Naive thymus-derived CD8-positive, alpha-beta T cell (primary cell): ENCODE data around the gene MXRA8. TPM values are rescaled to one million over a fixed set of nuclear protein-coding genes. Genes with fewer than 3 reads are reported as not detected.

Source experiments
- ATAC-seq, 2 donors: fragments of 150-1000 bp; cut with Tn5 transposase in 1 of 2; sonication (Bioruptor Pico), chemical (Tn5 transposase) in 1 of 2; 1 replicate in 1 of 2; 2 replicates in 1 of 2; pipeline ENCODE4 v1.10.0; 2021; ENCODE audit warnings: mild to moderate bottlenecking in 2 of 2, moderate library complexity in 2 of 2
- POLR2A ChIA-PET: fragments of 350-600 bp; sonication (Branson Sonifier 250); formaldehyde crosslinking; loops from one replicate; lab custom pipeline; 2021; ENCODE audit warnings: antibody characterized with exemption; lab: Charles Lee
- DNase-seq, 10 donors: peaks; one replicate each; pipeline versions ENCODE4 v3.0.0 to v3.0.0-alpha.2; 2020 to 2022
- H3K27ac Mint-ChIP-seq, 10 donors: one replicate each; pipeline ENCODE4 v1.8.0; 2020 to 2022; ENCODE audit warnings: mild to moderate bottlenecking in 10 of 10, mixed read lengths in 10 of 10, moderate library complexity in 4 of 10, inconsistent platforms in 1 of 10
- H3K27me3 Mint-ChIP-seq, 5 donors: one replicate each; pipeline ENCODE4 v1.8.0; 2021 to 2022; ENCODE audit warnings: mixed read lengths in 5 of 5
- H3K36me3 Mint-ChIP-seq, 3 donors: one replicate each; pipeline ENCODE4 v1.8.0; 2020 to 2022; ENCODE audit warnings: mixed read lengths in 3 of 3, mild to moderate bottlenecking in 2 of 3, inconsistent platforms in 1 of 3
- H3K4me1 Mint-ChIP-seq, 4 donors: one replicate each; pipeline ENCODE4 v1.8.0; 2021 to 2022; ENCODE audit warnings: mixed read lengths in 4 of 4
- H3K4me3 Mint-ChIP-seq, 10 donors: one replicate each; pipeline ENCODE4 v1.8.0; 2020 to 2022; ENCODE audit warnings: mild to moderate bottlenecking in 10 of 10, mixed read lengths in 10 of 10, moderate library complexity in 6 of 10, inconsistent platforms in 1 of 10
- H3K9me3 Mint-ChIP-seq, 9 donors: one replicate each; pipeline ENCODE4 v1.8.0; 2020 to 2022; ENCODE audit warnings: mixed read lengths in 9 of 9, mild to moderate bottlenecking in 3 of 9, inconsistent platforms in 1 of 9, moderate library complexity in 1 of 9
- polyA plus RNA-seq, 3 donors: library from polyadenylated mRNA; unstranded; fragments of 300-500 nt; fragmentation: Illumina TruSeq; gene quantifications; one replicate each; pipeline ENCODE4 v1.2.3, GENCODE V29; 2021
- total RNA-seq, 8 experiments: library from RNA in 2 of 8; stranded (reverse) in 2 of 8; gene quantifications; one replicate each; pipeline ENCODE4 v1.2.3 and lab custom pipeline; 2021 to 2026

The MXRA8 gene
- total and polyA plus RNA-seq, 5 experiments from 2014 or later, result 7.4 to 22.0 (median 7.7) TPM

- Mint-ChIP-seq H3K9me3 (no peaks in the 10 kb centered on the region), H3K4me1 (peaks cover 0 to 1% (median 0%) of the 10 kb centered on the region in 4 donors), H3K27me3 (no peaks in the 10 kb centered on the region), H3K36me3 (no peaks in the 10 kb centered on the region), H3K27ac (no peak overlapping the region), H3K4me3 (no peak overlapping the region)
- ATAC-seq (no peak), DNase-seq (no peak)
- POLR2A ChIA-PET, result interaction anchor here (2.8 kb wide), 1 partner anchor 12 kb away, joined by 8 read pairs; the partner anchor contains the start of gene DVL1
Observed at GRCh38 chr1:1336446-1336845, 21.9 kb downstream of the MXRA8 start.

GRCh38 chr1:1335792-1336248, 22.5 kb downstream of the MXRA8 start:
- POLR2A ChIA-PET, result interaction anchor here (2.8 kb wide), 1 partner anchor 12 kb away, joined by 8 read pairs; the partner anchor contains the start of gene DVL1
- Mint-ChIP-seq H3K9me3 (no peaks in the 10 kb centered on the region), H3K27ac (no peak overlapping the region), H3K4me3 (no peak overlapping the region), H3K4me1 (peaks cover 0 to 1% (median 0%) of the 10 kb centered on the region in 4 donors), H3K36me3 (no peaks in the 10 kb centered on the region), H3K27me3 (no peaks in the 10 kb centered on the region)
- DNase-seq (no peak), ATAC-seq (no peak)

DNA sequence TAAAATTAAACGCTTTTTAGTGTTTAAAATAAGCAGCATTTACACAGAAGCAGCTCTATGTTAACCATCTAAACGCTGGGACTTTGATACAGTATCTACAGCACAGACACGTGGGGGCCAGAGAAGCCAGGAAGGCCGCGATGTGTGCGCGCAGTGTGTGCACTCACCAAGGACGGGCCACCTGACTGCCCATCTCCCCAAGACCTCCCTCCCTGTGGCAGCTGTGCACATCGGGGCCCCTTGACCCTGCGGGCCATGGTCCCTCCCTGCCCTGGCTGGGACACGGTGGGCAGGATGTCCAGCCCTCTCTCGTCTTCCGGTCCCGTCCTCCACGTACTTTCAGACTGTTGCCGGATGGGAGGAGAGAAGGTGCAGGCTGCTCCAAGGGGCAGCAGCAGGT, 23.1 kb downstream of the MXRA8 start:
- no peaks in the 10 kb centered on the region for H3K27me3 Mint-ChIP-seq
- H3K4me1 Mint-ChIP-seq, result peaks cover 0 to 1% (median 0%) of the 10 kb centered on the region in 4 donors
- POLR2A ChIA-PET, result interaction anchor here (2.8 kb wide), 1 partner anchor 13 kb away, joined by 8 read pairs; the partner anchor contains the start of gene DVL1
- ATAC-seq (no peak), DNase-seq (no peak)
- H3K4me3 Mint-ChIP-seq, result no peak overlapping the region
- H3K36me3 Mint-ChIP-seq, result no peaks in the 10 kb centered on the region
- H3K9me3 Mint-ChIP-seq, result no peaks in the 10 kb centered on the region
- peak overlapping the region in 1 of 10 donors; percentile 21 for H3K27ac Mint-ChIP-seq

GRCh38 chr1:1334835-1335234, 23.5 kb downstream of the MXRA8 start:
- Mint-ChIP-seq H3K4me1 (peaks cover 0 to 2% (median under 1%) of the 10 kb centered on the region in 4 donors), H3K27me3 (no peaks in the 10 kb centered on the region), H3K27ac (peak overlapping the region in 1 of 10 donors; percentile 21), H3K4me3 (no peak overlapping the region), H3K36me3 (no peaks in the 10 kb centered on the region), H3K9me3 (no peaks in the 10 kb centered on the region)
- no peak for DNase-seq
- POLR2A ChIA-PET, result interaction anchor here (2.8 kb wide), 1 partner anchor 13 kb away, joined by 8 read pairs; the partner anchor contains the start of gene DVL1
- ATAC-seq, result no peak

DNA sequence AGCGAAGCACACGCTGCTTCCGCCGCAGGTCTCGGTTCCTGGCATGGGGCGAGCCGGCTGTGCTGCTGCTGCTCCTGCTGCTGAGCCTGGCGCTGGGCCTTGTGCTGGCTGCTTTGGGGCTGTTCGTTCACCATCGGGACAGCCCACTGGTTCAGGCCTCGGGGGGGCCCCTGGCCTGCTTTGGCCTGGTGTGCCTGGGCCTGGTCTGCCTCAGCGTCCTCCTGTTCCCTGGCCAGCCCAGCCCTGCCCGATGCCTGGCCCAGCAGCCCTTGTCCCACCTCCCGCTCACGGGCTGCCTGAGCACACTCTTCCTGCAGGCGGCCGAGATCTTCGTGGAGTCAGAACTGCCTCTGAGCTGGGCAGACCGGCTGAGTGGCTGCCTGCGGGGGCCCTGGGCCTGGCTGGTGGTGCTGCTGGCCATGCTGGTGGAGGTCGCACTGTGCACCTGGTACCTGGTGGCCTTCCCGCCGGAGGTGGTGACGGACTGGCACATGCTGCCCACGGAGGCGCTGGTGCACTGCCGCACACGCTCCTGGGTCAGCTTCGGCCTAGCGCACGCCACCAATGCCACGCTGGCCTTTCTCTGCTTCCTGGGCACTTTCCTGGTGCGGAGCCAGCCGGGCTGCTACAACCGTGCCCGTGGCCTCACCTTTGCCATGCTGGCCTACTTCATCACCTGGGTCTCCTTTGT, 24.7 kb downstream of the MXRA8 start:
- no peaks in the 10 kb centered on the region for H3K27me3 Mint-ChIP-seq
- ATAC-seq, result no peak
- H3K4me3 Mint-ChIP-seq, result no peak overlapping the region
- POLR2A ChIA-PET, result interaction anchor here (1.2 kb wide), 1 partner anchor 15 kb away, joined by 3 read pairs; no protein-coding TSS in a partner anchor
- no peaks in the 10 kb centered on the region for H3K9me3 Mint-ChIP-seq
- DNase-seq, result no peak
- peaks cover 0 to 9% (median 2%) of the 10 kb centered on the region in 4 donors for H3K4me1 Mint-ChIP-seq
- H3K27ac Mint-ChIP-seq, result no peak overlapping the region
- H3K36me3 Mint-ChIP-seq, result no peaks in the 10 kb centered on the region

- no peak for ATAC-seq
- no peak overlapping the region for H3K27ac Mint-ChIP-seq
- H3K4me1 Mint-ChIP-seq, result peaks cover 0 to 9% (median 2%) of the 10 kb centered on the region in 4 donors
Observed at GRCh38 chr1:1332774-1333480, 25.4 kb downstream of the MXRA8 start.

DNA sequence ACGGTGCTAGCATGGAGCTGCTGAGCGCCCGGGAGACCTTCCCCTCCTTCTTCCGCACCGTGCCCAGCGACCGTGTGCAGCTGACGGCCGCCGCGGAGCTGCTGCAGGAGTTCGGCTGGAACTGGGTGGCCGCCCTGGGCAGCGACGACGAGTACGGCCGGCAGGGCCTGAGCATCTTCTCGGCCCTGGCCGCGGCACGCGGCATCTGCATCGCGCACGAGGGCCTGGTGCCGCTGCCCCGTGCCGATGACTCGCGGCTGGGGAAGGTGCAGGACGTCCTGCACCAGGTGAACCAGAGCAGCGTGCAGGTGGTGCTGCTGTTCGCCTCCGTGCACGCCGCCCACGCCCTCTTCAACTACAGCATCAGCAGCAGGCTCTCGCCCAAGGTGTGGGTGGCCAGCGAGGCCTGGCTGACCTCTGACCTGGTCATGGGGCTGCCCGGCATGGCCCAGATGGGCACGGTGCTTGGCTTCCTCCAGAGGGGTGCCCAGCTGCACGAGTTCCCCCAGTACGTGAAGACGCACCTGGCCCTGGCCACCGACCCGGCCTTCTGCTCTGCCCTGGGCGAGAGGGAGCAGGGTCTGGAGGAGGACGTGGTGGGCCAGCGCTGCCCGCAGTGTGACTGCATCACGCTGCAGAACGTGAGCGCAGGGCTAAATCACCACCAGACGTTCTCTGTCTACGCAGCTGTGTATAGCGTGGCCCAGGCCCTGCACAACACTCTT, 26.2 kb downstream of the MXRA8 start:
- Mint-ChIP-seq H3K36me3 (peaks cover 0 to 3% (median 0%) of the 10 kb centered on the region in 3 donors), H3K9me3 (no peaks in the 10 kb centered on the region), H3K27ac (no peak overlapping the region), H3K4me3 (no peak overlapping the region), H3K27me3 (no peaks in the 10 kb centered on the region), H3K4me1 (peaks cover 2 to 12% (median 4%) of the 10 kb centered on the region in 4 donors)
- DNase-seq (no peak), ATAC-seq (no peak)
- POLR2A ChIA-PET, result interaction anchor here (0.7 to 1.3 kb wide), 5 partner anchors 11 to 283 kb away, joined by 3 to 4 read pairs (median 3); partner anchors contain the start of genes MIB2 and PUSL1

More at GRCh38 chr1:1332774-1333480, 25.4 kb downstream of the MXRA8 start:
- Mint-ChIP-seq H3K9me3 (no peaks in the 10 kb centered on the region), H3K36me3 (no peaks in the 10 kb centered on the region), H3K27me3 (no peaks in the 10 kb centered on the region), H3K4me3 (no peak overlapping the region)
- no peak for DNase-seq
- POLR2A ChIA-PET, result interaction anchor here (1.1 to 1.3 kb wide), 3 partner anchors 15 to 282 kb away, joined by 3 read pairs; partner anchors contain the start of genes MIB2 and PUSL1

GRCh38 chr1:1331068-1331965, 27.0 kb downstream of the MXRA8 start, which contains the start of gene TAS1R3:
Gene TAS1R3 (plus strand): TSS chr1:1331280. CDS start chr1:1331346, 66 bp downstream.
- no peak for ATAC-seq
- H3K4me1 Mint-ChIP-seq, result peaks cover 2 to 12% (median 7%) of the 10 kb centered on the region in 4 donors
- no peaks in the 10 kb centered on the region for H3K27me3 Mint-ChIP-seq
- POLR2A ChIA-PET, result interaction anchor here (0.7 to 1.3 kb wide), 4 partner anchors 12 to 22 kb away, joined by 3 to 4 read pairs (median 4); partner anchors contain the start of gene PUSL1
- H3K4me3 Mint-ChIP-seq, result peak within 1 kb of the TSS in 1 of 10 donors; percentile 15
- H3K9me3 Mint-ChIP-seq, result no peaks in the 10 kb centered on the region
- no peak for DNase-seq
- H3K36me3 Mint-ChIP-seq, result peaks cover 0 to 3% (median 0%) of the 10 kb centered on the region in 3 donors
- H3K27ac Mint-ChIP-seq, result peak within 1 kb of the TSS in 1 of 10 donors; percentile 55

DNA sequence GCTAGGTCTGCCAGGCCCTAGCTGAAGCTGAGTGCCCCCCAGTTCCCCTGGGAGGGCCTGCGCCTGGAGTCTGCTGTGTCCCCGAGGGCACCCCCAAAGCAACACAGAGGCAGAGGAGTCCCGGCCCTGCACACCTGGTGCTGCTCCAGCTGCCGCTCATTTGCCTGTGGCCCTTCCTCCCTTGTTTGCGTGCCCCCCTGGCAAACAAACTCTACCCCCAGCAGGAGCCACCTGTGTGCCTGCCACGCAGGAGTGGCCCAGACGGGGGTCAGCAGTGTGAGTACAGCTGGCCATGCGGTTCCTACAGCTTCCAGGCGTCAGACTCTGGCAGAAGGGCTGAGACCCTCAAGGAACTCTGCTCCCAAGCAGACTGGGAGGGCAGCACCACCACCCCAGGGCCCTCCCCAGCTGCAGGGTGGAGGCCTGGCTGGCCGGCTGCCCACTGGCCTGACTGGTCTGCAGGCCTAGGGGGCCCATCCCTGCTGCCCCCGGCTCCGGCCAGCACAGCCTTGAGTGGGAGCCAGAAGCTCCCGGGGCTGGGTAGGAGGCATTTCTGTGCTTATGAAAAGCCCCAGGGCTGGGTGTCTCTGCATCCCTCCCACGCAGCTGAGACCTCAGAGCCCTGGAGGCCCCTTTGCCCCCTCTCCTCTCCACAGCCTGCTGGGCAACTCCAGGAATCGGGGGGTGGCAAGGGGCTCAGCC, 27.8 kb downstream of the MXRA8 start:
- peaks cover 0 to 3% (median 0%) of the 10 kb centered on the region in 3 donors for H3K36me3 Mint-ChIP-seq
- POLR2A ChIA-PET, result interaction anchor here (1.0 kb wide), 1 partner anchor 13 kb away, joined by 4 read pairs; no protein-coding TSS in a partner anchor
- H3K4me3 Mint-ChIP-seq, result no peak overlapping the region
- DNase-seq (no peak), ATAC-seq (no peak)
- peaks cover 4 to 19% (median 14%) of the 10 kb centered on the region in 4 donors for H3K4me1 Mint-ChIP-seq
- H3K27me3 Mint-ChIP-seq, result no peaks in the 10 kb centered on the region
- no peaks in the 10 kb centered on the region for H3K9me3 Mint-ChIP-seq
- H3K27ac Mint-ChIP-seq, result no peak overlapping the region

GRCh38 chr1:1329304-1330210, 28.8 kb downstream of the MXRA8 start:
- Mint-ChIP-seq H3K4me1 (peaks cover 4 to 23% (median 16%) of the 10 kb centered on the region in 4 donors), H3K36me3 (peaks cover 0 to 3% (median 0%) of the 10 kb centered on the region in 3 donors), H3K27ac (peak overlapping the region in 2 of 10 donors; percentile 32 to 55), H3K4me3 (peak overlapping the region in 2 of 10 donors; percentile 26 to 28), H3K27me3 (no peaks in the 10 kb centered on the region), H3K9me3 (no peaks in the 10 kb centered on the region)
- POLR2A ChIA-PET, result interaction anchor here (1.0 kb wide), 1 partner anchor 14 kb away, joined by 4 read pairs; no protein-coding TSS in a partner anchor
- no peak for ATAC-seq
- no peak for DNase-seq
